ENCODE data around the gene PGAP3.

DNA sequence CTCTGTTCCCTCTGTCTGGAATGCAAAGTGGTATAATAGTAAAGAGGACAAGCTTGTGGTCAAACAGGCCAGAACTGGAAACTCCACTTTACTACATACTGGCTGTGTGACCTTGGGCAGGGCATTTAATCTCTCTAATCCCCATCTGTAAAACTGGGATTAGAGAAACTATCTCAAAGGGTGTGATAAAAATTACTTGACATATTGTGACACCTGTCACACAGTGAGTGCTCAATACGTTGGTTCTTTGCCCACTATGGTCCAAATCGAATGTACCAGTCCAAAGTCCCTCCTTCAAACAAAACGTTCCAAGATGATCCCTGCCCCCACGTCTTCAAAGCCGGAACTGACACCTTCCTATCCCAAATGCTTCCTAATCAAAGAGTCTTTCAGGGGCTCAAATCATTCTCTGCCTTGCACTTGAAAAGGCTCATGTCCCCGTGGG is 734 bp downstream of the PGAP3 start:
- no peak for TF ChIP-seq KLF10 (tag by site-specific recombination; IDR thresholded peaks at IDR 0.05)
- TF ChIP-seq, protein P1, sequence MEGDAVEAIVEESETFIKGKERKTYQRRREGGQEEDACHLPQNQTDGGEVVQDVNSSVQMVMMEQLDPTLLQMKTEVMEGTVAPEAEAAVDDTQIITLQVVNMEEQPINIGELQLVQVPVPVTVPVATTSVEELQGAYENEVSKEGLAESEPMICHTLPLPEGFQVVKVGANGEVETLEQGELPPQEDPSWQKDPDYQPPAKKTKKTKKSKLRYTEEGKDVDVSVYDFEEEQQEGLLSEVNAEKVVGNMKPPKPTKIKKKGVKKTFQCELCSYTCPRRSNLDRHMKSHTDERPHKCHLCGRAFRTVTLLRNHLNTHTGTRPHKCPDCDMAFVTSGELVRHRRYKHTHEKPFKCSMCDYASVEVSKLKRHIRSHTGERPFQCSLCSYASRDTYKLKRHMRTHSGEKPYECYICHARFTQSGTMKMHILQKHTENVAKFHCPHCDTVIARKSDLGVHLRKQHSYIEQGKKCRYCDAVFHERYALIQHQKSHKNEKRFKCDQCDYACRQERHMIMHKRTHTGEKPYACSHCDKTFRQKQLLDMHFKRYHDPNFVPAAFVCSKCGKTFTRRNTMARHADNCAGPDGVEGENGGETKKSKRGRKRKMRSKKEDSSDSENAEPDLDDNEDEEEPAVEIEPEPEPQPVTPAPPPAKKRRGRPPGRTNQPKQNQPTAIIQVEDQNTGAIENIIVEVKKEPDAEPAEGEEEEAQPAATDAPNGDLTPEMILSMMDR (tag by site-specific recombination; IDR thresholded peaks at IDR 0.05) = no peak
- TF ChIP-seq YY1 (tag by site-specific recombination; IDR thresholded peaks at IDR 0.05) = no peak
- TF ChIP-seq ZNF777 (tag by site-specific recombination; IDR thresholded peaks at IDR 0.05; ENCODE audit: borderline replicate concordance) = no peak
- TF ChIP-seq ZFP3 (tag by site-specific recombination; IDR thresholded peaks at IDR 0.05; ENCODE audit: low read depth) = no peak
- no peak for TF ChIP-seq ZNF19 (tag by site-specific recombination; IDR thresholded peaks at IDR 0.05; ENCODE audit: low read depth)
- TF ChIP-seq ZNF791 (tag by site-specific recombination; IDR thresholded peaks at IDR 0.05) = no peak
- TF ChIP-seq ZNF768 (tag by site-specific recombination; IDR thresholded peaks at IDR 0.05) = no peak
- no peak for TF ChIP-seq ZNF169 (tag by site-specific recombination; IDR thresholded peaks at IDR 0.05)
- TF ChIP-seq, protein P2, sequence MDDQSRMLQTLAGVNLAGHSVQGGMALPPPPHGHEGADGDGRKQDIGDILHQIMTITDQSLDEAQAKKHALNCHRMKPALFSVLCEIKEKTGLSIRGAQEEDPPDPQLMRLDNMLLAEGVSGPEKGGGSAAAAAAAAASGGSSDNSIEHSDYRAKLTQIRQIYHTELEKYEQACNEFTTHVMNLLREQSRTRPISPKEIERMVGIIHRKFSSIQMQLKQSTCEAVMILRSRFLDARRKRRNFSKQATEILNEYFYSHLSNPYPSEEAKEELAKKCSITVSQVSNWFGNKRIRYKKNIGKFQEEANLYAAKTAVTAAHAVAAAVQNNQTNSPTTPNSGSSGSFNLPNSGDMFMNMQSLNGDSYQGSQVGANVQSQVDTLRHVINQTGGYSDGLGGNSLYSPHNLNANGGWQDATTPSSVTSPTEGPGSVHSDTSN (CRISPR knock-in tag; IDR thresholded peaks at IDR 0.05) = no peak
- TF ChIP-seq ZFP41 (tag by site-specific recombination; IDR thresholded peaks at IDR 0.05; ENCODE audit: borderline replicate concordance) = no peak
- TF ChIP-seq, protein P3, sequence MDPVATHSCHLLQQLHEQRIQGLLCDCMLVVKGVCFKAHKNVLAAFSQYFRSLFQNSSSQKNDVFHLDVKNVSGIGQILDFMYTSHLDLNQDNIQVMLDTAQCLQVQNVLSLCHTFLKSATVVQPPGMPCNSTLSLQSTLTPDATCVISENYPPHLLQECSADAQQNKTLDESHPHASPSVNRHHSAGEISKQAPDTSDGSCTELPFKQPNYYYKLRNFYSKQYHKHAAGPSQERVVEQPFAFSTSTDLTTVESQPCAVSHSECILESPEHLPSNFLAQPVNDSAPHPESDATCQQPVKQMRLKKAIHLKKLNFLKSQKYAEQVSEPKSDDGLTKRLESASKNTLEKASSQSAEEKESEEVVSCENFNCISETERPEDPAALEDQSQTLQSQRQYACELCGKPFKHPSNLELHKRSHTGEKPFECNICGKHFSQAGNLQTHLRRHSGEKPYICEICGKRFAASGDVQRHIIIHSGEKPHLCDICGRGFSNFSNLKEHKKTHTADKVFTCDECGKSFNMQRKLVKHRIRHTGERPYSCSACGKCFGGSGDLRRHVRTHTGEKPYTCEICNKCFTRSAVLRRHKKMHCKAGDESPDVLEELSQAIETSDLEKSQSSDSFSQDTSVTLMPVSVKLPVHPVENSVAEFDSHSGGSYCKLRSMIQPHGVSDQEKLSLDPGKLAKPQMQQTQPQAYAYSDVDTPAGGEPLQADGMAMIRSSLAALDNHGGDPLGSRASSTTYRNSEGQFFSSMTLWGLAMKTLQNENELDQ (tag by site-specific recombination; IDR thresholded peaks at IDR 0.05; ENCODE audit: low read depth) = no peak
- TF ChIP-seq ZNF549 (tag by site-specific recombination; IDR thresholded peaks at IDR 0.05) = no peak

Data from HEK293 (cell line).